ENCODE measurements around the gene GALM.

DNA sequence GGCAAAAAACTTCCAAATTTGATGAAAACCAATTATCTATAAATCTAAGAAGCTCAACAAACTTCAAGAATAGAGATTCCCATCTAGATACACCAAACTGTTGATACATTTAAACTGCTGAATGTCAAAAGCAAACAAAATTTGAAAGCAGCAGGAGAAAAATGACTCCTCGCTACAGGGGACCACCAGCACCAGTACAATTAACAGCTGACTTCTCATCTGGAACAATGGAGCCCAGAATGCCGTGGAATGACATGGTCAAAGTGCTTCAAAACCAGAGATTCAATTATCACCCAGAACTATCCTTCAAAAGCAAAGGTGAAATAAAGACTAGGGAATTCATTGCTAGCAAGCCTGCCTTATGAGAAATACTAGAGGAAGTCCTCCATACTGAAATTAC is 73.6 kb downstream of the GALM start:
- TF ChIP-seq, protein P1, sequence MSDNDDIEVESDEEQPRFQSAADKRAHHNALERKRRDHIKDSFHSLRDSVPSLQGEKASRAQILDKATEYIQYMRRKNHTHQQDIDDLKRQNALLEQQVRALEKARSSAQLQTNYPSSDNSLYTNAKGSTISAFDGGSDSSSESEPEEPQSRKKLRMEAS (IDR thresholded peaks at IDR 0.05) = no peak
- no peak for TF ChIP-seq CTCF (IDR thresholded peaks at IDR 0.05; ENCODE audit: low read depth, low read length, missing input control)
- no peak for TF ChIP-seq JUND (IDR thresholded peaks at IDR 0.05)
- no peak for TF ChIP-seq ZBTB33 (IDR thresholded peaks at IDR 0.05)
- TF ChIP-seq SP1 (IDR thresholded peaks at IDR 0.05) = no peak
- no peak for TF ChIP-seq EGR1 (IDR thresholded peaks at IDR 0.05; ENCODE audit: low read depth in 2 of 2)
- TF ChIP-seq ATF3 (IDR thresholded peaks at IDR 0.05) = no peak
- no peak for TF ChIP-seq RXRA (IDR thresholded peaks at IDR 0.05)
- no peak for TF ChIP-seq HNF4A (conservative IDR thresholded peaks at IDR 0.05)
- no peak for TF ChIP-seq YY1 (IDR thresholded peaks at IDR 0.05)
- no peak for TF ChIP-seq REST (IDR thresholded peaks at IDR 0.05)
- TF ChIP-seq RAD21 (IDR thresholded peaks at IDR 0.05) = no peak
- TF ChIP-seq TAF1 (conservative IDR thresholded peaks at IDR 0.05) = no peak

Data from liver (tissue), 3 donors.